Activated CD4-positive, alpha-beta T cell treated with anti-CD3 and anti-CD28 coated beads, Interleukin-2, amount 10 ng/mL, durations not matched to agents 7 days and 5 days (primary cell): ENCODE data around the gene LPO. TPM values are rescaled to one million over a fixed set of nuclear protein-coding genes. Genes with fewer than 3 reads are reported as not detected.

Source experiments
- CTCF ChIA-PET: fragments of 350-600 bp; sonication (Branson Sonifier 250); formaldehyde crosslinking; loops from one replicate; lab custom pipeline; 2021; ENCODE audit warnings: antibody characterized with exemption; lab: Charles Lee
- POLR2A ChIA-PET: fragments of 350-600 bp; sonication (Branson Sonifier 250); formaldehyde crosslinking; loops from one replicate; lab custom pipeline; 2021; ENCODE audit warnings: antibody characterized with exemption; lab: Charles Lee
- DNase-seq: peaks from one replicate; pipeline ENCODE4 v3.0.0-alpha.2; 2020
- H3K27ac Mint-ChIP-seq: one replicate; pipeline ENCODE4 v1.8.0; 2021; ENCODE audit warnings: mild to moderate bottlenecking, moderate library complexity, mixed read lengths
- H3K27me3 Mint-ChIP-seq: one replicate; pipeline ENCODE4 v1.8.0; 2021; ENCODE audit warnings: mixed read lengths
- H3K36me3 Mint-ChIP-seq: one replicate; pipeline ENCODE4 v1.8.0; 2021; ENCODE audit warnings: low read depth, mixed read lengths
- H3K4me1 Mint-ChIP-seq: one replicate; pipeline ENCODE4 v1.8.0; 2021; ENCODE audit warnings: mixed read lengths
- H3K4me3 Mint-ChIP-seq: one replicate; pipeline ENCODE4 v1.8.0; 2021; ENCODE audit warnings: mild to moderate bottlenecking, moderate library complexity, mixed read lengths
- H3K9me3 Mint-ChIP-seq: one replicate; pipeline ENCODE4 v1.8.0; 2021; ENCODE audit warnings: mixed read lengths
- total RNA-seq, 2 experiments: library from RNA; stranded (reverse); gene quantifications; one replicate each; pipeline ENCODE4 v1.2.3, GENCODE V29; 2021

Gene LPO
- total RNA-seq, 2 experiments from 2014 or later: not detected

DNA sequence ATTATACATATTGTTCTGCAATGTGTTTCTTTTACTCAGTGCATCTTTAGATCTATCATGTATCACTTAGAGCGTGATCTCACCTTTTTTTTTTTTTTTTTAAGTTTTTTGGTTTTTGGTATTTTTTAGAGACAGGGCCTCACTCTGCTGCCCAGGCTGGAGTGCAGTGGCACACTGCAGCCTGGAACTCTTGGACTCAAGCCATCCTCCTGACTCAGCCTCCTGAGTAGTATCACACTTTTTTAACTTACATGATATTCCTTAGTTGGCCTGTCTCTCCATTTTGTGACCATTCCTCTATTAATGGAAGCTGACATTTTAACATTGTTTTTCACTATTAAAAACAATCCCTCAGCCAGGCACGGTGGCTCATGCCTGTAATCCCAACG lies 47.0 kb downstream of the LPO start:
- ChIA-PET POLR2A (no interaction called here), CTCF (interaction anchor here (0.9 kb wide), 1 partner anchor 12 kb away, joined by 3 read pairs; no protein-coding TSS in a partner anchor)
- Mint-ChIP-seq H3K27ac (no peak overlapping the region), H3K36me3 (no peaks in the 10 kb centered on the region), H3K4me3 (no peak overlapping the region), H3K27me3 (peaks cover 22% of the 10 kb centered on the region), H3K4me1 (peaks cover 2% of the 10 kb centered on the region), H3K9me3 (no peaks in the 10 kb centered on the region)
- no peak for DNase-seq

DNA sequence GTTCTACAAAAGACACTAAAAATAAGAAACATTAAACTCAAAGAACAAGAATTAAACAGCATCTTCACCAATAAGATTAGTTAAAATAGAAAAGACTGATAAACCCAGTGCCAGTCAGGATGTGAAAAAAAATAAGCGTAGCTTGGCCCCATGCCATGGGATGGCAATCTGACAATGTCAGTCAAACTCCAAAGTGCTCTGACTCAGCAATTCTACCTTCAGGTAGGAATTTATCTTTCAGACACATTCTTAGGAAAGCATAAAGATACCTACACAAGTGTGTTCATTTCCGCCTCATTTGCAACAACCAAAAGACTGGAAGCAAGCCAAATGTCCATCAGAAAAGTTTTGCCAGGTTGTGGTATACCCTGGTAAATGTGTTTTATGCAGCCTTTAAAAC lies 51.5 kb downstream of the LPO start:
- ChIA-PET POLR2A (no interaction called here), CTCF (interaction anchor here (1.4 kb wide), 1 partner anchor 24 kb away, joined by 3 read pairs; no protein-coding TSS in a partner anchor)
- Mint-ChIP-seq H3K4me1 (peaks cover 2% of the 10 kb centered on the region), H3K27me3 (peaks cover 45% of the 10 kb centered on the region), H3K4me3 (no peak overlapping the region), H3K36me3 (no peaks in the 10 kb centered on the region), H3K27ac (no peak overlapping the region), H3K9me3 (no peaks in the 10 kb centered on the region)
- no peak for DNase-seq

DNA sequence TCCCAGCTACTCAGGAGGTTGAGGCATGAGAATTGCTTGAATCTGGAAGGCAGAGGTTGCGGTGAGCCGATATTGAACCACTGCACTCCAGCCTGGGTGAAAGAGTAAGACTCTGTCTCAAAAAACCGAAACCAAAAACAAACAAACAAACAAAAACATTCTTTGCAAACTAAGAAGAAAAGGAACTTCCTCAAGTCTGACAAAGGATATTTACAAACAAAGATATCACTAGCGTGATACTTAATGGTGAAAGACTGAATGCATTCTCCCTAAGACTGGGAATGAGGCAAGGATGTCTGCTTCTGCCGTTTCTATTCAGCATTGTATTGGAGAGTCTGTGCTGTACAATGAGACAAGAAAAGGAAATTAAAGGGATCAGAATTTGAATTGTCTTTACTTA lies 52.9 kb downstream of the LPO start:
- H3K27me3 Mint-ChIP-seq: peaks cover 48% of the 10 kb centered on the region
- no peak overlapping the region for H3K27ac Mint-ChIP-seq
- POLR2A ChIA-PET: no interaction called here

DNA sequence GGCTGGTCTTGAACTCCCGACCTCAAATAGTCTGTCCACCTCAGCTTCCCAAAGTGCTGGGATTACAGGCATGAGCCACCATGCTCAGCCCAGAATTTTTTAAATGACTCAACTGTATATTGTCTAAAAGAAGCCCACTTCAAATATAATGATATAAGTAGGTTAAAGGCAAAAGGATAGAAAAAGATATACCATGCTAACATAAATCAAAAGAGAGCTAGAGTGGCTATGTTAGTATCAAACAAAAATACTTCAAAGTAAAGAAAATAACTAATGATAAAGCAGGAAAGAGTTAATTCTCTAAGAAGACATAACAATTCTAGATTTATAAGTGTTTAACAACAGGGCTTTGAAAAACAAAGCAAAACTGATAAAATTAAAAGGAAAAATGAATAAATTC lies 55.6 kb downstream of the LPO start:
- no peaks in the 10 kb centered on the region for H3K9me3 Mint-ChIP-seq
- no peaks in the 10 kb centered on the region for H3K4me1 Mint-ChIP-seq
- H3K27ac Mint-ChIP-seq: no peak overlapping the region
- peaks cover 52% of the 10 kb centered on the region for H3K27me3 Mint-ChIP-seq
- ChIA-PET CTCF (interaction anchor here (1.3 kb wide), 1 partner anchor 10 kb away, joined by 3 read pairs; no protein-coding TSS in a partner anchor), POLR2A (no interaction called here)
- no peak for DNase-seq
- no peaks in the 10 kb centered on the region for H3K36me3 Mint-ChIP-seq
- no peak overlapping the region for H3K4me3 Mint-ChIP-seq

More for the DNA sequence above, 52.9 kb downstream of the LPO start:
- Mint-ChIP-seq H3K36me3 (no peaks in the 10 kb centered on the region), H3K9me3 (no peaks in the 10 kb centered on the region), H3K4me1 (no peaks in the 10 kb centered on the region), H3K4me3 (no peak overlapping the region)
- DNase-seq: no peak
- CTCF ChIA-PET: no interaction called here

DNA sequence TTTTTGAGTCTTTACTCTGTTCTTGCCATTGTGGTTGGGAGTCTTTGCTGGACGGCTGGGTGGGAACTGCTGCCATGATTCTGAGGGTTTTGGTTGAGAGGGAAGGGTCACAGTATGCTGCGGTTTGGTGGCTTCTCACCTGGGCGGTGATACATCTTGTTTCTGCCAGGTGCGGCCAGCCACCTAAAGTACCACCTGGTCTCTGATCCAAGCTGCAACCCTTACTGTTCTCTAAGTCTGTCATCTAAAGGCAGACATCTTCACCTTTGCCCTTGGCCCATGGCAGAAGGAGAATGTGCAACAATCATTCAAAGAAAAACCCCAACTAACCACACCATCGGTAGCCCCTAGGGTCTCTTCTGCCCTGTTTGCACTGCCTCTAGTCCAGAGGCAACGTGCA lies 62.0 kb downstream of the LPO start:
- POLR2A ChIA-PET: no interaction called here

DNA sequence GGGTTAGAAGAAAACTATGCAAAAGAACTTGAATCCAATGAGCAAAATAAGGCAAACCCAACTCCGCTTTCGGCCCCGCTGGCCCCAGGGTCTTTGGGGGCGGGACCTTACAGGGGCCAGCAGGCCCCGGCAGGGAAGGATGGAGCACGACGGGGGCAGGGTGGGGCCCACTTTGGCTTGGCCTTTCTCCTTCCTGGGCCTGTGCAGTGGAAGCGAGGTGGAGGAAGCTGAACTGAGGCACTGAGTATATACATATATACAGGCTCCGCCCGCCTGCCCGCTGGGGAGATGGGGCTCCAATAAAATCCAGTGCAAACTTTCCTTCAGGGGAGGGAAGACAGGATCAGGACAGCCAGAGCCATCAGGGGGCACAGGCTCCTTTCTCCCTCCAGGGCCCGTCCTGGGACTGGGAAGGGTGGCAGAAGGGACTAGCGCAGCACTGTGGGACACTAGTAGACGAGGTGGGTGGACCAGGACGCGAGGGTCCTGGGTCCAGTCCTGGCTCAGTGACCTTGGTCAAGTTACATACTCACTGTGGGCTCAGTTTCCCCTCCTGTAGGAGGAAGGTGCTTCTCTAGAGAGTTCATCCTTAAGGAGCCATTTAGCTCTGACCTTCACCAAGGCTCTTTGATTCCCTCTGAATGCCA lies 63.2 kb downstream of the LPO start:
- no peaks in the 10 kb centered on the region for H3K4me1 Mint-ChIP-seq
- H3K36me3 Mint-ChIP-seq: no peaks in the 10 kb centered on the region
- CTCF ChIA-PET: interaction anchor here (0.6 to 1.1 kb wide), 2 partner anchors 16 to 43 kb away, joined by 3 read pairs; no protein-coding TSS in a partner anchor
- POLR2A ChIA-PET: no interaction called here
- H3K4me3 Mint-ChIP-seq: no peak overlapping the region
- H3K27ac Mint-ChIP-seq: no peak overlapping the region
- no peaks in the 10 kb centered on the region for H3K9me3 Mint-ChIP-seq
- no peak for DNase-seq
- peaks cover 16% of the 10 kb centered on the region for H3K27me3 Mint-ChIP-seq

More for the DNA sequence above, 62.0 kb downstream of the LPO start:
- CTCF ChIA-PET: interaction anchor here (0.5 to 1.6 kb wide), 3 partner anchors 15 to 147 kb away, joined by 3 to 4 read pairs (median 3); no protein-coding TSS in a partner anchor
- H3K9me3 Mint-ChIP-seq: no peaks in the 10 kb centered on the region
- no peak for DNase-seq
- H3K27me3 Mint-ChIP-seq: peaks cover 19% of the 10 kb centered on the region
- H3K27ac Mint-ChIP-seq: no peak overlapping the region
- no peaks in the 10 kb centered on the region for H3K36me3 Mint-ChIP-seq
- no peak overlapping the region for H3K4me3 Mint-ChIP-seq
- no peaks in the 10 kb centered on the region for H3K4me1 Mint-ChIP-seq

DNA sequence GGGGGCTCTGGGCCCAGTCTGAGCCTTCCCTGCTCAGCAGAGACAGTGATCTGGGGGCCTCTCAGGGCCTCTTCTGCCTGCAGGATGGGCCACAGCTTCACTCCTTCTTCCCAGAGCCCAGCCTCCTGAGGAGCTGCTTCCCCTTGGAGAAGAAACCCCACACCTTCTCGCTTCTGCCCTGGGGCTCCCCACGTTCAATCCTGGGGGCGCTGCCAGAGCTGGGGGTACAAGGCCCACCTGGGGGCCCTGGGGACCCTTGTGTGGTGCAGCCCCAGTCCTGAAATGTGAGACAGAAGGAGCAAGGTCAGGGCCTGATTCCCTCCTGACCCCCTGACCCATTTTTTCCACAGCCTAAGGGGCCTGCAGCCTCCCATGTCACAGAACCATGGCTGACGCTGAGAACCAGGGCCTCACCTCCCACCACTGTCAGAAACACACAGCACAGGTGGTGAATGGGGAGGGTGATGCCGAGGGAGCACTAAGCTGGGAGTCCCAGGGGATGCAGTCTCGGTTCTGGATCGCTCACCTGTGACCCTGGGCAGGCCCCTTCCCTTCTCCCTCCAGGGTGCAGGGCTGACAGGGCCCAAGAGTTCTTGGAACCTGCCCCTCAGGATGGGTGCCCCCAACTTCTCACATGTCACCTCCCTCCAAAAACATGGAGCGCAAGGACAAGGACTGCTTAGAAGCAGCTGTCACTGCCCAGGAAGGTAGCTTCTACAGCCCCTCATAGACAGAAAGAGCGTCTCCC lies 64.0 kb downstream of the LPO start:
- Mint-ChIP-seq H3K36me3 (no peaks in the 10 kb centered on the region), H3K4me3 (no peak overlapping the region), H3K27ac (no peak overlapping the region), H3K9me3 (no peaks in the 10 kb centered on the region), H3K4me1 (no peaks in the 10 kb centered on the region), H3K27me3 (peaks cover 16% of the 10 kb centered on the region)
- no peak for DNase-seq
- ChIA-PET CTCF (interaction anchor here (0.6 to 4.2 kb wide), 4 partner anchors 10 to 42 kb away, joined by 3 to 36 read pairs (median 6); no protein-coding TSS in a partner anchor), POLR2A (no interaction called here)

DNA sequence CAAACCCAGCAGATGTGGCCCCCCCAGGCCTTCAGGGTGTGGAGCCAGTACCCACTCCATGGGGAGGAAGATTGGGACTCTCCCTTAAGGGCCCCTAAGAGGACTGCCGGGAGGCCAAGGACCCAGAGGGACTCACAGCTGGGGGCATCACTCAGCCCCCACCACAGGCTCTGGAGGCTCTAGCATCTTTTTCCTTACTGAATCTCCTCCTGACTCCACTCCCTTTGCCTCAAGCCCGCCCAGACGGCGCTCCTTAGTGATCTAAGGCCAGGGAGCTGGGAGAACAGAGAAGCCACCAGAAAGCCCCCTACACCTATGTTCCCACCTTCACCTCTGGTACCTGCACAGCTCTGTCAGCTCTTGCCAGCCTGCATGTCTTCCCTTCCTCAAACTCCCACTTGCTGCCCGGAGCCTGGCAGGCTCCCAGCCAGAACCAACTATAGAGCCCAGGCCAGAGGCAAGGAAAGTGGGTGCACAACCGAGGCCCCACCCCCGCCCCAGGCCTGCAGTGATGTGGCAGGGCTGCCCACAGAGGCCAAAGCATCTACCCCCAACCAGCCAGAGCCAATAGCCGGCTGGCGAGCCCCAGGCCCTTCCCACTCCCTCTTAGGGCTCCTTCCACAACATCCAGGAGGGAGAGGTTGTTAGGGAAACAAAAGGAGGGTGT lies 64.7 kb downstream of the LPO start:
- Mint-ChIP-seq H3K4me1 (no peaks in the 10 kb centered on the region), H3K27ac (no peak overlapping the region), H3K9me3 (no peaks in the 10 kb centered on the region), H3K36me3 (no peaks in the 10 kb centered on the region), H3K4me3 (no peak overlapping the region), H3K27me3 (peaks cover 11% of the 10 kb centered on the region)
- POLR2A ChIA-PET: no interaction called here
- no peak for DNase-seq
- CTCF ChIA-PET: interaction anchor here (0.6 to 4.2 kb wide), 5 partner anchors 10 to 55 kb away, joined by 3 to 36 read pairs (median 4); no protein-coding TSS in a partner anchor

DNA sequence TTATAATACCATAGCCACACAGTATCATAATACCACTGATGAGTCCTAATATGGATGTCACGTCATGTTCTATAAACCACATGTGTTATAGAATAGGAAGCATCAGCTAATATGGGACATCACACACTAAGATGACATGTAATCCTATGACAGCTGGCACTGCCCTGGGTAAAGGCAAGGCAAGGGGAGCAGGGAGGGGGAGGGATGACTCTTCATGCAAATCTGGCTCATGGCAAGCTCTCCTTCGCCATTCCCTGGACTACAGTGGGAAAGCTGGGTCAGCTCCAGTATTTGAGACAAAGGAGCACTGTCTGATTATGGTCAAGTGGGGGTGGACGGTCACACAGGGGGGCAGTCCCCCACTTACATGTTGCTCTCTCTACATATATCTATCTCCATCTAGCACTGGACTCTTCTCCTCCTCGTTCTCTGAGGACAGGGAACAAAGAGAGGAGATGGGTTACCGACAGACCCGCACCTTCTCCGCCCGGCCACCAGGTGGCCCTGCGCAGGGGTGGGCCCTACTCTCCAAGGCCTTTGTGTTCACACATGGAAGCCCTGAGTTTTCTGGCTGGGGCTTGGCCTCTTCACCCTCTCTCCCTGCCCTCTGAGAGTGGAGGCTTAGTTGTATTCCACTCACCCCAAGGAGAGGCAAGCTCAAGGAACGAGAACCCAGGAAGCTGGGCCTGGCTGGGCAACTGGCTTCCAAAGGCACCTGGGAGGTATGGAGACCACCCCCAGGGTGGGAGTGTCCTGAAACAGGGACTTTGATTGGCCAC lies 65.8 kb downstream of the LPO start:
- DNase-seq: peak; percentile 65
- no peak overlapping the region for H3K4me3 Mint-ChIP-seq
- ChIA-PET POLR2A (no interaction called here), CTCF (interaction anchor here (0.7 to 4.2 kb wide), 16 partner anchors 8 to 135 kb away, joined by 3 to 36 read pairs (median 3); partner anchors contain the start of genes RNF43 and SUPT4H1)
- H3K9me3 Mint-ChIP-seq: no peaks in the 10 kb centered on the region
- H3K27ac Mint-ChIP-seq: no peak overlapping the region
- no peaks in the 10 kb centered on the region for H3K36me3 Mint-ChIP-seq
- no peaks in the 10 kb centered on the region for H3K4me1 Mint-ChIP-seq
- peaks cover 6% of the 10 kb centered on the region for H3K27me3 Mint-ChIP-seq

DNA sequence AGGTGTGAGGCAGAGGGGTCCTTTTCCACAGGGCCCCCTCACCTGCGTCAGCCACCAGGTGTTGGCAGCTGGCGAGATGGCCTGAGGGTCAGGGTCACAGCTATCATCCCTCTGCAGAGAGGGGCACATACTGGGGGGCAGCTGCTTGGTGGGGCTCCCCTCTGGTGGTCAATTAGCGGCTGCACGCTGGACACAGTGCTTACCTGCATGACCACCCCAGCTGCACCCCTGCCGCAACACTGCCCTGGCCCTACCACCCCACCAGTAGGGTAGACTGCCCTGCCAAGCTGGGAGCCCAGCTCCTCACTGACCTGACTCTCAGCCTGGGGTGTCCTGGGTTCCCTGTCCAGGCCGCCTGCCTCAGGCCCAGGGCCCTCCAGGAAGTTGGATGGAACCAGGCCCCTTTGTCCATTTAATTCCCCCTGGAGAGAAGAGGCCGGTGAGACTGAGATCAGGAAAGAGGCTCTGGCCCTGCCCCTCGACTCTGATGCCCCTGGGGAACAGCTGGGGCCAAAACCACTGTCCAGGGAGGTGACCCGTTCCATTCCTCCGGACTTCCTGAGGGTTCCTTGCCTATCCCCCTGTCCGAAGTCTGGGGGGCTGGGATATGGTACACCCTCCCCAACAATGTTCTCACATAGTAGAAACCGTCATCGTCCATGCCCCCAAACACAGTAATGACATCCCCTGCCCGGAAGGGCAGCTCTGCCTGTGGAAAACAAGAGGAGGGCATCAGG lies 66.5 kb downstream of the LPO start:
- peaks cover 2% of the 10 kb centered on the region for H3K27me3 Mint-ChIP-seq
- no peak for DNase-seq
- no peaks in the 10 kb centered on the region for H3K4me1 Mint-ChIP-seq
- POLR2A ChIA-PET: no interaction called here
- H3K9me3 Mint-ChIP-seq: no peaks in the 10 kb centered on the region
- CTCF ChIA-PET: interaction anchor here (0.7 to 4.2 kb wide), 12 partner anchors 8 to 147 kb away, joined by 3 to 36 read pairs (median 5); partner anchors contain the start of genes RNF43 and SUPT4H1
- H3K4me3 Mint-ChIP-seq: no peak overlapping the region
- H3K27ac Mint-ChIP-seq: no peak overlapping the region
- H3K36me3 Mint-ChIP-seq: no peaks in the 10 kb centered on the region

DNA sequence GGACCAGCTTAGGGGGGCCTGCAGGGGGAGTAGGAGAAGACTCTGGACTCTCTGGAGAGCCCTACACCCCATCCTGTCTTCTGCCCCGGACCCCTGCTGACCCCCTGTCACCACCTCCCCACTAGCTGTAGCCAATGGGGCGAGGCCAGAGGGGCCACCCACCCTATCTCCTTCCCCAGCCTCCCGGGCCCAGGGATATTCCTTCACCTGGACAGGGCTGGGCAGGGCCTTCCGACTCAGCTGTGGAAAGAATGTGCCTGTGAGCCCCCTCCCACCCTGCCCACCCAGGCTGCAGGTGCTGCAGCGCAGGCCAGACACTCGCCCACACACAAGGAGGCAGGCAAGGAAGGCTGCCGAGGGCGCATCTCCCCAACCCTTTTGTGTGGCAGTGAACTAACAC lies 67.2 kb downstream of the LPO start:
- Mint-ChIP-seq H3K36me3 (no peaks in the 10 kb centered on the region), H3K4me1 (no peaks in the 10 kb centered on the region), H3K4me3 (no peak overlapping the region), H3K9me3 (no peaks in the 10 kb centered on the region), H3K27me3 (no peaks in the 10 kb centered on the region), H3K27ac (no peak overlapping the region)
- ChIA-PET POLR2A (no interaction called here), CTCF (interaction anchor here (1.0 to 4.2 kb wide), 4 partner anchors 11 to 146 kb away, joined by 3 to 36 read pairs (median 6); partner anchors contain the start of genes RNF43 and SUPT4H1)
- DNase-seq: no peak
